Stimulated activated CD4-positive, alpha-beta T cell treated with anti-CD3 and anti-CD28 coated beads, Interleukin-1b, Interleukin-23, amount 100 ng/mL, for 24 hours (primary cell): ENCODE measurements around the gene PRKCB.
"Not testable (repeated sequence)": the region's sequence is repeated elsewhere in the genome, so short reads cannot be mapped to it uniquely, and the experiment has no call there.

ENCODE experiments used
- DNase-seq, 4 experiments: peaks; one replicate each; pipeline ENCODE4 v3.0.0-alpha.2; 2020; ENCODE audit warnings: low read depth in 4 of 4, low spot score in 1 of 4

PRKCB gene

DNA sequence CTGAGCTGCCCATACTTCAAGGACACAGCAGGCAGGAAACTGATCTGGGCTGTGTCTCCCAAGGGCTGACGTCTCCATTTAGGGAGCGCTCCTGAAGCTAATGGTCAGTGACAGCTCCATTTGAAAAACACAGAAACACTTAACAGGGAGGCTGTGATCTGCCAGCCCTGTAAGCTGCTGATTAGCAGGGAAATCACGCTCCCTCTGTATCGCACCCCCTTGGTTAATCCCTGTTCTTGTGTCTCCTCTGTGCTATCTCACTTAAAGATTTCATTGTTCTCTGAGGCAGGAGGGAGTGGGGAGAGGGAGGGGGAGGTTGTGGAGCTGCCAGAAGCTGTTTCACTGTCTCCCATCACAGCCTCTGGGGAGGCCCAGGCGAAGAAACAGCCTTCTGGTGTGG, 372.9 kb downstream of the PRKCB start:
- DNase-seq, result no peak

DNA sequence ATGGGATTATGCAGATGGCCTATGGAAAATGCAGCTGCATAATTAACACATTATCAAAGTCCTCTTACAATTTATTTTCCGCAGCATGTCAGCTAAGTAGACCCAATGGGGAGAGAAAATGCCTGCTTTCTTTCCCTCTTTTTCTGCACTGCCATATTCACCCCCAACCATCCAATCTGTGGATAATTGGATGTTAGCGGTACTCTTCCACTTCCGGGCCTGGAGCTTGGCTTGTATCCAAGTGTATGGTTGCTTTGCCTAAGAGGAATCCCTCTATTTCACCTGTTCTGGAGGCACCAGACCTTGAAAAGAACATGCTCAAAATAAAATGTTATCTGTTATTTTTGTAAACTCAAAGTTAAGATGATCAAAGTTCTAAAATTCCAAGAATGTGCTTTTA, 379.2 kb downstream of the PRKCB start:
- DNase-seq, result no peak

DNA sequence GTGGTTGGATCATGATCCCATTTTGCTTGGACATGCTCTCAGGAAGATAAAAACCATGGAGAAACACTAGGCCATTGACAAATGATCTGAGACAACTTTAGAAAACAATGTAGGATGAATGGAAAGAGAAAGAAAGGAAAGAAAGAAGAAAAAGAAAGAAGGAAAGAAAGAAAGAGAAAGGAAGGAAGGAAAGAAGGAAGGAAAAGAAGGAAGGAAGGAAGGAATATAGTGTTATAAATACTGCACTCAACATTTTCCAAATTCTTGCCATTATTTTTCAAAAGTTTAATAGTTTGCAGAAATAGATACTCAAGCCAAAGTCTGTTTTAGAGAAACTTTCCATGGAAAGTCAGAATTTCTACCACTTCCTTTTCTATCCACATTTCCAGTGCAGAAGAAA, 381.2 kb downstream of the PRKCB start:
- DNase-seq, result no peak

GRCh38 chr16:24217461-24217860, 381.7 kb downstream of the PRKCB start:
- no peak for DNase-seq

GRCh38 chr16:24218299-24218698, 382.5 kb downstream of the PRKCB start:
- DNase-seq, result no peak

GRCh38 chr16:24221219-24221618, 385.4 kb downstream of the PRKCB start:
- DNase-seq, result no peak

GRCh38 chr16:24228514-24228913, 392.7 kb downstream of the PRKCB start:
- no peak for DNase-seq

DNA sequence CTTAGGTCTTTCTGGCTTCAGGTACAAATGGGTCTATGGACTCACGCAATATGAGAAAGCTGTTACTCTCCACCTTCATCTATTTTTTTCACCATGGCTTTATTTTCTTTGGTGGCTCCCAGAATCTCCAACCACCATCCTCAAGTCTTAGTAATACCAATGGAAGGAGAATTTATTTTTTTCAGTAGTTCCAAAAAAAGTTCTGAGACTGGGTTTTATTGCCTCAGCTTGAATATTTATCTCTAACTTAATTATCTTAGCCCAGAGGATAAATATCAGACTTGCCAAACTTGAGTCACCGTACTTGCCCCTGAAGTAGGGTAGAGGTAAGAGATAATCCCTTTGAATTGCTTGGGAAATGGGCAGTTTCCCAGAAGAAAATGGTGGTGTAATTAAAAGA, 397.2 kb downstream of the PRKCB start:
- DNase-seq, result no peak

DNA sequence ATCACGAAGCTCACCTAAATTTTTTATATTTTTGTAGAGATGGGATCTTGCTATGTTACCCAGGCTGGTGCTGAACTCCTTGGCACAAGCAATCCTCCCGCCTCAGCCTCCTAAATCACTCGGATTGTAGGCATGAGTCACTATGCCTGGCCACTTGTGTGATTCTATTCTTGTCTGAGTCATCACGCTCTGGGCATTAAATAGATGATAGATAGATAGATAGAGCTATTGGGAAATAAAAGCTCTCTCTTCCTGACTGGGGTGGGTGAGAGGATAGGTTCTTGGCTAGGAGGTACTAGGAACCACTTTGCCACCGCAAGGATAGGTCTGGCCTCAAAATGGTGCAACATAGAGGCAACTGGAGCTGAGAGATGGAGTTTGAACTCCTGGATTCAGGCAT, 399.0 kb downstream of the PRKCB start:
- DNase-seq, result no peak

- no peak for DNase-seq
Observed at GRCh38 chr16:24235806-24236205, 400.0 kb downstream of the PRKCB start.

- DNase-seq, result not testable (repeated sequence)
Observed at GRCh38 chr16:24238846-24239245, 403.1 kb downstream of the PRKCB start.

- DNase-seq, result no peak
Observed at GRCh38 chr16:24246911-24247607, 411.3 kb downstream of the PRKCB start.

DNA sequence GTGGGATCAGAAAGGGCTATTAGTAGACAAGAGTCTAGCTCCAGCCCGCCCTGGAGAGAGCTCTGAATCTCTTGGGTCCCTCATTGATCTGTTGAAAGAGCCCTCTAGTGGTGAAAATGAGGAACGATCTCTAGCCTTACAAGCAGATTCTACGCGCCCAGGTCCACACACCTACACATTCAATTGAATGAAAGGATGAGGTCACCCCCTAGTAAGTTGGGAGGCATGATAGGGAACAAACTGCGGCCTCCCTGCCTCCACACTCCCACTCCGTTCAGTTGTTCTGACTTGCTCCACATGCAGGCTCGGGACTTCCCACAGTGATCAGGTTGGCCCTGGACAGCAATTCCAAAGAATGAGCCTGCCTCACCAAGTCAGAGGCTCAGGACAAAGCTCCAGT, 417.4 kb downstream of the PRKCB start:
- DNase-seq, result peak in 3 of 4 experiments; percentile 4 to 8 (median 6)

DNA sequence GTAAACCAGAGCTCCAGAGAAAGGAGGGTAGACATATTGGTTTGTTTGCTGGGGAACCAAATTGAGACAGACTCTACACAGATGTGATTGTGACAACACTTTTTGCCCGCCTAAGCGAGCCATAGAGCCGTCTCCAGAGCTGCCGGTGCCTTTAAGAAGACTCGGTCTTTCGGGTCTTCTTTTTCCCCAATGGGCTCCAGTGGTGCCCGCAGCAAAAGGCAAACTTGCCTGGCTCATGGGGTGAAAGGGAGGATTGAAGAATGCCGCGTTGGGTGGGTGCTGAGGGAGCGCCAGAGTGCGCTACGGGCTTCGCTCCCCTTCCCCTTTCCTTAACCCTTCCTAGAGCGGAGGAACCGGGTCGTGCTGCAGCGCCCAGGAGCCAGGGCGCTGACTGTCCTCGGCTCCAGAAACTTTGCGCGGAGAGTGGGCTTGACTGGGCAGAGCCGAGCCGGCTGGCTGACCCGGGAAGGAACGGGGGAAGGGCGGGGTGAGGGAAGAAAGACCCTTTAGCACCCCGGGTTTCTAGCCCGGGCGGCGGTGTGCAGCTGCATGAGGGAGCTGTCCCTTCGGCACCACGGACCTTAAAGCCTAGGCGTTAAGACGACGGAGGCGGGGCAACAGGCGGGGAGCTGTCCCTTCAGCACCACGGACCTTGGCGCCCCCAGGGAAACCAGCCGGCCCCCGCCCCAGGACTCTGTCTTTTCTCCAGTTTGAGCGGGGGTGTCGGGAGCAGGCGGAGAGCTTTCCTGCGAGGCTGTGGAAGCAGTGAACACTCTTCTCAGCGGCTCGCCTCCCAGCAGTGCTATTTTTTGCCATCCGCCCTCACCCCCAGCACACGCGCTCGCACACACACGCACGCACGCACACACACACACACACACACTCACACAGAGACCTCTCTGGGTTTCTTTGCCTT, 419.9 kb downstream of the PRKCB start, which contains the start of gene CACNG3:
CACNG3 (plus strand) TSS at position 880 of the 916 bp plus-strand sequence. CDS start 420 bp downstream, outside the sequence.
- peak in 2 of 4 experiments; percentile 23 to 34 for DNase-seq

GRCh38 chr16:24257958-24258357, 422.2 kb downstream of the PRKCB start:
- no peak for DNase-seq

- no peak for DNase-seq
Observed at GRCh38 chr16:24258791-24259190, 423.0 kb downstream of the PRKCB start.

DNA sequence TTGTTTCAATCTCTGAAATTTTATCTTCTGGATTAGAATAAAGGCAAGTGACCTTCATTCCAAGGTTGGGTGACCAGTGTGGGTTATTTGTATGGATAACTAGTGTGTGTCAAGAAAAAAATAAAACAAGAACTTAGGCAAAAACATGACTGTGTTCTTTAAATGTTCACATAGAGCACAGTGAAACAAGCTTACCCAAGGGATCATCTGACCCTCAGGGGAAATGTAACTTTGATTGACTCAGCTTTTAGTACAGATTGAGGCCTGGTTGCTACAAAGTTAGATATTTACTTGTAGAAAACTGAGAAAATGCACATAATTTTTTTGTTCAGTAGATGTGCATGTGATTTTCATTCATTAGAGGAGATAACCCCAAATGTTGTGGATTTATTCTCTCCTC, 427.0 kb downstream of the PRKCB start:
- DNase-seq, result no peak
